ENCODE data around the gene SPATS2L. TPM values are rescaled to one million over a fixed set of nuclear protein-coding genes. Genes with fewer than 3 reads are reported as not detected.

SPATS2L gene
- total RNA-seq, 1 donor from 2014 or later: 77.3 TPM

GRCh38 chr2:200324362-200324761 is 17.9 kb downstream of the SPATS2L start:
- DNase-seq (ENCODE audit: low read depth): no peak
- TF ChIP-seq, protein P1, sequence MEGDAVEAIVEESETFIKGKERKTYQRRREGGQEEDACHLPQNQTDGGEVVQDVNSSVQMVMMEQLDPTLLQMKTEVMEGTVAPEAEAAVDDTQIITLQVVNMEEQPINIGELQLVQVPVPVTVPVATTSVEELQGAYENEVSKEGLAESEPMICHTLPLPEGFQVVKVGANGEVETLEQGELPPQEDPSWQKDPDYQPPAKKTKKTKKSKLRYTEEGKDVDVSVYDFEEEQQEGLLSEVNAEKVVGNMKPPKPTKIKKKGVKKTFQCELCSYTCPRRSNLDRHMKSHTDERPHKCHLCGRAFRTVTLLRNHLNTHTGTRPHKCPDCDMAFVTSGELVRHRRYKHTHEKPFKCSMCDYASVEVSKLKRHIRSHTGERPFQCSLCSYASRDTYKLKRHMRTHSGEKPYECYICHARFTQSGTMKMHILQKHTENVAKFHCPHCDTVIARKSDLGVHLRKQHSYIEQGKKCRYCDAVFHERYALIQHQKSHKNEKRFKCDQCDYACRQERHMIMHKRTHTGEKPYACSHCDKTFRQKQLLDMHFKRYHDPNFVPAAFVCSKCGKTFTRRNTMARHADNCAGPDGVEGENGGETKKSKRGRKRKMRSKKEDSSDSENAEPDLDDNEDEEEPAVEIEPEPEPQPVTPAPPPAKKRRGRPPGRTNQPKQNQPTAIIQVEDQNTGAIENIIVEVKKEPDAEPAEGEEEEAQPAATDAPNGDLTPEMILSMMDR (IDR thresholded peaks at IDR 0.05; ENCODE audit: insufficient read depth, low read length, poor library complexity, severe bottlenecking): no peak
- no peaks in the 10 kb centered on the region for H3K36me3 ChIP-seq (ENCODE audit: control insufficient read depth, insufficient read depth, low read length)
- H3K4me3 ChIP-seq (ENCODE audit: low read depth, low read length): no peak overlapping the region
- no peaks in the 10 kb centered on the region for H3K27me3 ChIP-seq (ENCODE audit: control insufficient read depth, insufficient read depth, low read length)

GRCh38 chr2:200329384-200329783 is 22.9 kb downstream of the SPATS2L start:
- no peaks in the 10 kb centered on the region for H3K36me3 ChIP-seq (ENCODE audit: control insufficient read depth, insufficient read depth, low read length)
- DNase-seq (ENCODE audit: low read depth): no peak
- no peaks in the 10 kb centered on the region for H3K27me3 ChIP-seq (ENCODE audit: control insufficient read depth, insufficient read depth, low read length)
- no peak overlapping the region for H3K4me3 ChIP-seq (ENCODE audit: low read depth, low read length)
- TF ChIP-seq, protein P1 (IDR thresholded peaks at IDR 0.05; ENCODE audit: insufficient read depth, low read length, poor library complexity, severe bottlenecking): no peak

DNA sequence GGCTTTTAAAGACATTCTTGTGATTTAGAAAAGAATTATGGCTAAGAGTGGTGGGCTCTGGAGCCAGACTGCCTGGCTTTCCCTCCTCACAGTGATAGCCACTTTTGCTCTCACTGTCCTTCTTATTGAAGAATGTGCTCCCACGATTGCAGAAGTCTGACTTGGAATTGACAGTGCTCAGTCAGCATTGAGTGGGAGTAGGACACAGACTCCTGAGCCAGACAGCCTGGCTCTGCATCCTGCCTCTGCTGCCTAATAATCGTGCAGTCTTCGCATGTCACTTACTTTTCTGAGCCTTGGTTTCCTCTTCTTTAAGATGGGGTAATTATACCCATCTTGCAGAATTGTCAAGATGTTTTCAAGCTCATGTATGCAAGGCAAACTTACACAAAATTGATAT is 23.3 kb downstream of the SPATS2L start:
- Histone ChIP-seq H3K36me3 (ENCODE audit: control insufficient read depth, insufficient read depth, low read length) (no peaks in the 10 kb centered on the region), H3K4me3 (ENCODE audit: low read depth, low read length) (no peak overlapping the region), H3K27me3 (ENCODE audit: control insufficient read depth, insufficient read depth, low read length) (no peaks in the 10 kb centered on the region)
- DNase-seq (ENCODE audit: low read depth): no peak
- TF ChIP-seq, protein P1 (IDR thresholded peaks at IDR 0.05; ENCODE audit: insufficient read depth, low read length, poor library complexity, severe bottlenecking): no peak

- Histone ChIP-seq H3K27me3 (ENCODE audit: control insufficient read depth, insufficient read depth, low read length) (no peaks in the 10 kb centered on the region), H3K4me3 (ENCODE audit: low read depth, low read length) (no peak overlapping the region), H3K36me3 (ENCODE audit: control insufficient read depth, insufficient read depth, low read length) (no peaks in the 10 kb centered on the region)
- DNase-seq (ENCODE audit: low read depth): no peak
- TF ChIP-seq, protein P1 (IDR thresholded peaks at IDR 0.05; ENCODE audit: insufficient read depth, low read length, poor library complexity, severe bottlenecking): no peak
These were observed 24.0 kb downstream of the SPATS2L start for GRCh38 chr2:200330351-200331060.

DNA sequence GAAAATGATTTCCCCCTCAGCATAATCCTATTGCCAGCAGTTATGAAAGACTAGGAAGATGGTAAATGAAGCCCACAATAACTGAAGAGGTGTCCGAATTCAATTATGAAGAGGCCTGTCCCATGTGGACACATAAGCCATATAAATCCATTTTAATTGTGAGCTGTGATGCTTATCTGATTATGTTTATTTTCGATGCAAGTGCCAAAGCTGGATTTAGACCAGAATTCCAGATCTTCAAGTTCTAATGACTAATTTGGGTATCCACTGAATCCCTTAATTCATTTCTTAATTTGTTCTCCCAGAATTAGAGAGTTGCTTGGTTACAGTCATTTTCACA is 24.5 kb downstream of the SPATS2L start:
- TF ChIP-seq, protein P1 (IDR thresholded peaks at IDR 0.05; ENCODE audit: insufficient read depth, low read length, poor library complexity, severe bottlenecking): no peak
- Histone ChIP-seq H3K4me3 (ENCODE audit: low read depth, low read length) (no peak overlapping the region), H3K27me3 (ENCODE audit: control insufficient read depth, insufficient read depth, low read length) (no peaks in the 10 kb centered on the region), H3K36me3 (ENCODE audit: control insufficient read depth, insufficient read depth, low read length) (no peaks in the 10 kb centered on the region)
- DNase-seq (ENCODE audit: low read depth): no peak

DNA sequence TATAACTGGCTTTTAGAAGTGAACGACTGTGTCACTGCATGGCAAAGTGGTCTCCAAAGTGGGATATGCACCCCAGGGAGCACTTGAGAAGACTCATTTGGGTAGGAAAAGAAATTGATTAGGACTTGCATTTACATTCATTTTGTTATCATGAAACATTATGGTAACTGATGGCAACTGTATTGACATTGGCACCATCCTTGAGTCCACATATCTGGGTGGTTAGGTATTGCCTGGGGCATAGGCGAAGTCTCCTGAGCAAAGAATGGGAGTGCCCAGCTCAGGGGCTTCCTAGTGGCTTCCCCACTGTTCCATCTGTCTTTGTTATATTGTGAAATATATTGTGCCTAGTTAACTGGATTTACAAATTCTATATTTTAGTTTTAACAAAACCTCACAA is 29.2 kb downstream of the SPATS2L start:
- TF ChIP-seq, protein P1 (IDR thresholded peaks at IDR 0.05; ENCODE audit: insufficient read depth, low read length, poor library complexity, severe bottlenecking): no peak

More for the DNA sequence above, 29.2 kb downstream of the SPATS2L start:
- H3K36me3 ChIP-seq (ENCODE audit: control insufficient read depth, insufficient read depth, low read length): no peaks in the 10 kb centered on the region
- no peak for DNase-seq (ENCODE audit: low read depth)
- H3K27me3 ChIP-seq (ENCODE audit: control insufficient read depth, insufficient read depth, low read length): no peaks in the 10 kb centered on the region
- no peak overlapping the region for H3K4me3 ChIP-seq (ENCODE audit: low read depth, low read length)
